ENCODE data around the gene GP1BA.

GP1BA gene

GRCh38 chr17:4944554-4945175 lies 12.6 kb downstream of the GP1BA start:
- Histone ChIP-seq H3K9me3 (ENCODE audit: control insufficient read depth in 1 of 2, low read length in 2 of 2) (no peaks in the 10 kb centered on the region), H3K36me3 (ENCODE audit: control insufficient read depth in 1 of 2, insufficient read depth in 2 of 2, low read length in 2 of 2) (peaks cover 25 to 41% of the 10 kb centered on the region in 2 donors), H3K4me1 (ENCODE audit: control insufficient read depth in 1 of 2, insufficient read depth in 2 of 2, low read length in 2 of 2) (peaks cover 53 to 64% of the 10 kb centered on the region in 2 donors), H3K4me3 (ENCODE audit: low read depth in 1 of 2, low read length in 2 of 2) (peak overlapping the region; percentile 34 to 98), H3K27ac (ENCODE audit: low read depth, low read length) (peak overlapping the region; percentile 49), H3K27me3 (ENCODE audit: control insufficient read depth in 1 of 2, insufficient read depth in 2 of 2, low read length in 2 of 2) (no peaks in the 10 kb centered on the region), H3K9ac (ENCODE audit: low read depth in 1 of 2, low read length in 2 of 2) (peak overlapping the region; percentile 20 to 99)

GRCh38 chr17:4945176-4945943 lies 13.3 kb downstream of the GP1BA start:
- Histone ChIP-seq H3K9me3 (ENCODE audit: control insufficient read depth in 1 of 2, low read length in 2 of 2) (no peaks in the 10 kb centered on the region), H3K4me1 (ENCODE audit: control insufficient read depth in 1 of 2, insufficient read depth in 2 of 2, low read length in 2 of 2) (peaks cover 55 to 67% of the 10 kb centered on the region in 2 donors), H3K27me3 (ENCODE audit: control insufficient read depth in 1 of 2, insufficient read depth in 2 of 2, low read length in 2 of 2) (no peaks in the 10 kb centered on the region), H3K4me3 (ENCODE audit: low read depth in 1 of 2, low read length in 2 of 2) (peak overlapping the region; percentile 63 to 98), H3K27ac (ENCODE audit: low read depth, low read length) (peak overlapping the region; percentile 49), H3K9ac (ENCODE audit: low read depth in 1 of 2, low read length in 2 of 2) (peak overlapping the region; percentile 32 to 99), H3K36me3 (ENCODE audit: control insufficient read depth in 1 of 2, insufficient read depth in 2 of 2, low read length in 2 of 2) (peaks cover 25 to 41% of the 10 kb centered on the region in 2 donors)

DNA sequence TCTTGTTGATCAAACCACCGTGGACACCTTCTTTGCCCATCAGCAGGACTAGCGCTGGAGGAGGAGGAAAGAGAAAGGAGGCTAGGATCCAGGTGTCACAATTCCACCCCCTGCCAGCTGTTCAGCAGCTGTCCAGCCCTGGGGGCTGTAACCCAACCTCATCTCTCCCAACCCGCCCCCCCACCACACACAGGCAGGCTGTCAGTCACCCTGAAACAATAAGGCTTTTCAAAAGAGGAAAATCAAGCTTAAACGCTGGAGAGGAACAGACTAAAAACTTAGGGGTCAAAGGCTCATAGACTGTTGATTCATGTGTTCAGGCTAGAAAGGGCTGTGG lies 13.8 kb downstream of the GP1BA start:
- Histone ChIP-seq H3K27ac (ENCODE audit: low read depth, low read length) (peak overlapping the region; percentile 44), H3K4me1 (ENCODE audit: control insufficient read depth in 1 of 2, insufficient read depth in 2 of 2, low read length in 2 of 2) (peaks cover 60 to 69% of the 10 kb centered on the region in 2 donors), H3K4me3 (ENCODE audit: low read depth in 1 of 2, low read length in 2 of 2) (peak overlapping the region; percentile 98 to 99), H3K27me3 (ENCODE audit: control insufficient read depth in 1 of 2, insufficient read depth in 2 of 2, low read length in 2 of 2) (no peaks in the 10 kb centered on the region), H3K9ac (ENCODE audit: low read depth in 1 of 2, low read length in 2 of 2) (peak overlapping the region; percentile 70 to 99), H3K9me3 (ENCODE audit: control insufficient read depth in 1 of 2, low read length in 2 of 2) (no peaks in the 10 kb centered on the region), H3K36me3 (ENCODE audit: control insufficient read depth in 1 of 2, insufficient read depth in 2 of 2, low read length in 2 of 2) (peaks cover 25 to 41% of the 10 kb centered on the region in 2 donors)

DNA sequence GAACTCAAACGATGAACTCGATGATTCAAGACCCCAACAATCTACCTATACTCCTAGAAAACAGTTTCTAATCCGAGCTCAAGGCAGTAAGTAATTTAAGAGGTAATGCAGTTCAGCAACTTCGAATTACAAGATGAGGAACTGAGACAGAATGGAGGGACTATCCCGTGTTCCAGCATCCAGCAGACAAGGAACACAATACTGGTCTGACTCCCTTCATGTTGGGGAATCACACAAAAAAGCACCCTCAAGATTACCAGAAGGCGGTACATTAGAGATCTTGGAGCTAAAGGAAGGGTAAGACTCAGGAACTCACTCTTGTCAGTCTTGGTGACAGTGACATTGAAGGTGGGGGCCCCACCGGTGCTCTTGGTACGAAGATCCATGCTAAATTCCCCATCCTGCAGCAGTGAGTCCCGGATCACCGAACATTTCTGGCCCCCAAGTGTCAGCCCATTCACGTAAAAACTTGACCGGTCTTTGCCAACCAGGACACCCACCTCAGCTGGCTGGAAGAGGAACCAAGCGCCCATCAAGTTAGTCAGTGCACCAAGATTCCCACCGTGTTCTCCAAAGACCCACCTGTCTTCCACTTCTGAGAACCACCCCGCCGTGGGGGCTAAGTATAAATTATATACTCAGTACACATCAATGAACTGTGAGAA lies 14.4 kb downstream of the GP1BA start:
- peaks cover 60 to 69% of the 10 kb centered on the region in 2 donors for H3K4me1 ChIP-seq (ENCODE audit: control insufficient read depth in 1 of 2, insufficient read depth in 2 of 2, low read length in 2 of 2)
- peak overlapping the region; percentile 98 to 99 for H3K4me3 ChIP-seq (ENCODE audit: low read depth in 1 of 2, low read length in 2 of 2)
- H3K36me3 ChIP-seq (ENCODE audit: control insufficient read depth in 1 of 2, insufficient read depth in 2 of 2, low read length in 2 of 2), result peaks cover 25 to 41% of the 10 kb centered on the region in 2 donors
- H3K9me3 ChIP-seq (ENCODE audit: control insufficient read depth in 1 of 2, low read length in 2 of 2), result no peaks in the 10 kb centered on the region
- peak overlapping the region; percentile 70 to 99 for H3K9ac ChIP-seq (ENCODE audit: low read depth in 1 of 2, low read length in 2 of 2)
- no peaks in the 10 kb centered on the region for H3K27me3 ChIP-seq (ENCODE audit: control insufficient read depth in 1 of 2, insufficient read depth in 2 of 2, low read length in 2 of 2)
- peak overlapping the region; percentile 44 for H3K27ac ChIP-seq (ENCODE audit: low read depth, low read length)

DNA sequence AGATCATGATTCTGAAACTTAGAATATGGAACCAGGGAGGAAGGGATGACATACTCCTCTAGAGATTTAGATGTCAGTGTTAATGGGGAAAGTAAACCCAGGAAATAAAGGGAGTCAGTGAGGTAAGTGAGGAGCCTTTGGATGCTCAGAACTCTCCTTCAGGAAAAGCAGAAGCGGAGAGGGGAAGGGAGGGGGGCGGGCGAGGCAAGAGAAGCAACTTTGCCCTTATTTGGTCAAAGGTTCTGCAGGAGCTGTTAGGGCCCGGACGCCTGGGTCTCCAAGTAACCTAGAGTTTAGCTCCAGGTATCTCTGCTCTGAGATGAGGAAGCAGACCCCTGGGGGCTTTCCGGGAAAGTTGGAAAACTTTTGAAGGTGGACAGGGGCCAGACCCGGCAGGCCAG lies 14.9 kb downstream of the GP1BA start:
- Histone ChIP-seq H3K36me3 (ENCODE audit: control insufficient read depth in 1 of 2, insufficient read depth in 2 of 2, low read length in 2 of 2) (peaks cover 25 to 41% of the 10 kb centered on the region in 2 donors), H3K9ac (ENCODE audit: low read depth in 1 of 2, low read length in 2 of 2) (peak overlapping the region; percentile 70 to 99), H3K4me1 (ENCODE audit: control insufficient read depth in 1 of 2, insufficient read depth in 2 of 2, low read length in 2 of 2) (peaks cover 54 to 67% of the 10 kb centered on the region in 2 donors), H3K27ac (ENCODE audit: low read depth, low read length) (peak overlapping the region; percentile 44), H3K27me3 (ENCODE audit: control insufficient read depth in 1 of 2, insufficient read depth in 2 of 2, low read length in 2 of 2) (no peaks in the 10 kb centered on the region), H3K4me3 (ENCODE audit: low read depth in 1 of 2, low read length in 2 of 2) (peak overlapping the region; percentile 98 to 99), H3K9me3 (ENCODE audit: control insufficient read depth in 1 of 2, low read length in 2 of 2) (no peaks in the 10 kb centered on the region)

DNA sequence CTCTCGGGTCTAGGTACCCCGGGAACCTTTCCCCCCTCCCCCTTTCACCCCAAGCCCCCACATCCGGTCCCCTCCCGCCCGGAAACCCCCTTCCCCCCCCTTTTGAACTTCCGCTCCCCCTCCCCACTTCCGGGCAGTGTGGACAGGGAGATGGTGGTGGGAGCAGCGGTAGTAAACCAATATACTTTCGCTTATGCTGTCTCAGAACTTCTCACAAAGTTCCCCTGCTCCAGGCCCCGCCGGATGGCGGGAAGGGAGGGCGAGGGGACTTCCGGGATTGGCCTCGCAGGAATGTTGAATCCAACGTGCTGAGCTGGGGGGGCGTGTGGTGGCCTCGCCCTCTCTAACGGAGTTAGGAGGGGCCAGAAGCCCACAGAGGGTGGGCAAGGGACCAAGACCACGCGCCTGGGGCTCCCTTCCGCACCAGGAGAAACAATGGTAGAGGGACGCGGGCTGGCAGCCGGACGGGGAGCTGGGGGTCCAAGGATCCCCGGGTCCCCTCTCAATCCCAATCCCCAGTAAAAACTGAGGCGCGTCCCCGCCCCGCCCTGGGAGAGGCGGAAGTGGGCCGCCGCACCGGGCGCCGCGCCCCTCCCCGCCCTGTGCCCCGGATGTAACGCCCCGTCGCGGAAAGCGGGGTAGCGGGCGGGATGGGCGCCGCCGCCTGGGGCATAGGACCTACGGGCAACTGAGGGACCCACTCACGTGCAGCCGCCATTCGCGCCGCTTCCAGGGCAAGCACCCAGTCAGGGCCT lies 15.5 kb downstream of the GP1BA start:
- Histone ChIP-seq H3K9ac (ENCODE audit: low read depth in 1 of 2, low read length in 2 of 2) (peak overlapping the region; percentile 99), H3K27ac (ENCODE audit: low read depth, low read length) (peak overlapping the region; percentile 99), H3K27me3 (ENCODE audit: control insufficient read depth in 1 of 2, insufficient read depth in 2 of 2, low read length in 2 of 2) (no peaks in the 10 kb centered on the region), H3K4me1 (ENCODE audit: control insufficient read depth in 1 of 2, insufficient read depth in 2 of 2, low read length in 2 of 2) (peaks cover 49 to 62% of the 10 kb centered on the region in 2 donors), H3K4me3 (ENCODE audit: low read depth in 1 of 2, low read length in 2 of 2) (peak overlapping the region; percentile 98 to 99), H3K9me3 (ENCODE audit: control insufficient read depth in 1 of 2, low read length in 2 of 2) (no peaks in the 10 kb centered on the region), H3K36me3 (ENCODE audit: control insufficient read depth in 1 of 2, insufficient read depth in 2 of 2, low read length in 2 of 2) (peaks cover 19 to 37% of the 10 kb centered on the region in 2 donors)

- no peaks in the 10 kb centered on the region for H3K9me3 ChIP-seq (ENCODE audit: control insufficient read depth in 1 of 2, low read length in 2 of 2)
- peaks cover 41 to 55% of the 10 kb centered on the region in 2 donors for H3K4me1 ChIP-seq (ENCODE audit: control insufficient read depth in 1 of 2, insufficient read depth in 2 of 2, low read length in 2 of 2)
- H3K36me3 ChIP-seq (ENCODE audit: control insufficient read depth in 1 of 2, insufficient read depth in 2 of 2, low read length in 2 of 2), result peaks cover 11 to 29% of the 10 kb centered on the region in 2 donors
- H3K27ac ChIP-seq (ENCODE audit: low read depth, low read length), result peak within 1 kb of the TSS; percentile 99
- H3K9ac ChIP-seq (ENCODE audit: low read depth in 1 of 2, low read length in 2 of 2), result peak within 1 kb of the TSS; percentile 99
- peak within 1 kb of the TSS; percentile 98 to 99 for H3K4me3 ChIP-seq (ENCODE audit: low read depth in 1 of 2, low read length in 2 of 2)
- no peaks in the 10 kb centered on the region for H3K27me3 ChIP-seq (ENCODE audit: control insufficient read depth in 1 of 2, insufficient read depth in 2 of 2, low read length in 2 of 2)
Measured at GRCh38 chr17:4948166-4948930, 16.3 kb downstream of the GP1BA start, which contains the start of gene PFN1. Gene PFN1 (minus strand): TSS chr17:4948530. CDS start chr17:4948394, 136 bp downstream.

- Histone ChIP-seq H3K27ac (ENCODE audit: low read depth, low read length) (peak overlapping the region; percentile 99), H3K4me3 (ENCODE audit: low read depth in 1 of 2, low read length in 2 of 2) (peak overlapping the region; percentile 82 to 99), H3K36me3 (ENCODE audit: control insufficient read depth in 1 of 2, insufficient read depth in 2 of 2, low read length in 2 of 2) (peaks cover 9 to 23% of the 10 kb centered on the region in 2 donors), H3K9me3 (ENCODE audit: control insufficient read depth in 1 of 2, low read length in 2 of 2) (no peaks in the 10 kb centered on the region), H3K9ac (ENCODE audit: low read depth in 1 of 2, low read length in 2 of 2) (peak overlapping the region; percentile 79 to 83), H3K4me1 (ENCODE audit: control insufficient read depth in 1 of 2, insufficient read depth in 2 of 2, low read length in 2 of 2) (peaks cover 39 to 49% of the 10 kb centered on the region in 2 donors), H3K27me3 (ENCODE audit: control insufficient read depth in 1 of 2, insufficient read depth in 2 of 2, low read length in 2 of 2) (no peaks in the 10 kb centered on the region)
Measured at GRCh38 chr17:4948931-4949320, 16.8 kb downstream of the GP1BA start.

Data from duodenal mucosa (tissue), 2 donors.